GM18505 (cell line): ENCODE results near the gene MT1F.
A peak's percentile ranks its signal among the peaks of the same experiment; 100 is the strongest.

Source experiments
- ATAC-seq: cut with Tn5 transposase; IDR thresholded peaks from one replicate; pipeline ENCODE4 v1.9.1; 2021; ENCODE audit not compliant: unreplicated experiment
- POLR2A ChIP-seq: IDR thresholded peaks from 4 replicates; pipeline ENCODE4 v1.6.1; 2011; ENCODE audit warnings: borderline replicate concordance; ENCODE audit not compliant: insufficient read depth, insufficient read length; ENCODE audit errors: extremely low read depth

The MT1F gene

DNA sequence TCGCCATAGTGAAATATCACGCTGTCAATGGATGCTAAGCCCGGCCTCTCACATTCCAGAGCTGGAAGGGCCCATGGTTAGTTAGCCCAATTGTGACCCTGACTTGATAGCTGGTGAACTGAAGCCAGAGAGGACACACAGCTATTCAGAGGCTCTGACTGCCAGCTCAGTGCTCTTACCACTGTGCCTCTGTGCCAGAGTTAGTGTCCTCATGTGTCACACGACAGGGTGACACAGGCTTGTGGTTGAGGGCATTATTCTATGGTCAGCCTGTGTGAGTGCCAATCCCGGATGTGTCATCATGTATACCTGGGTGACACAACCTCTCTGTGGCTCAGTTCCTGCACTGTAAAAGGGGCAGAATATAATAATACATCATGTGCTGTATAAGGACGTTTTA, 22.1 kb downstream of the MT1F start:
- no peak for ATAC-seq
- no peak for TF ChIP-seq POLR2A

DNA sequence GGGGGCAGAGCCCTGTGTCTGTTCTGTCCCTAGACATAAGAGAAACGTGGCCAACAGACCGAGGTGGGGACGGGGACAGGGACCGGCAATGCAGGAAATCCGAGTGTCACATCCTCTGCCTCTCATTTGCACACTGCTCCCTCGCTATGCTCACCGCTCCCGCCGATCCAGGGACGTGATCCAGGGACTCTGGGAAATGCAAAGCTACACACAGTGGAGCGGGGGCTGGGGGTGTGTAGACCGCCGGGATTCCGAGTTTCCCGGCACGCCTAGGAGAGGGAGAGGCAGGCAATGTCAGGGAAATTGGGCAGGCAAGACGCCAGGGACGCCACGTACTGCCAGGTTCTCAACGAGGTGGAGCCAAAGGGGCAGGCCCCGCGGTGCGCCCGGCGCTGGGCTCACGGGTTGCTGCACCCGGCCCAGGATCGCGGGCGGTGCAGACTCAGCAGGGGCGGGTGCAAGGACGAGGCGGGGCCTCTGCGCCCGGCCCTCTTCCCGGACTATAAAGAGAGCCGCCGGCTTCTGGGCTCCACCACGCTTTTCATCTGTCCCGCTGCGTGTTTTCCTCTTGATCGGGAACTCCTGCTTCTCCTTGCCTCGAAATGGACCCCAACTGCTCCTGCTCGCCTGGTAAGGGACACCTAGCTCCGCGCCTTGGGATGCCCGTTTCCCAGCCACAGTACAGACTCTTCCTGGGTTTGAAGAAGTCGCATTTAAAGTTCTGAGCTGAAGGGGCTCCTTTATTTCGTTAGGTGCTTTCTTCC, 24.4 kb downstream of the MT1F start, which contains the start of gene MT1X:
Gene MT1X, plus strand, starts transcription at position 532 of the 764 bp plus-strand sequence. Its CDS starts 71 bp downstream, at position 603.
- peak; percentile 85 for TF ChIP-seq POLR2A
- peak; percentile 97 for ATAC-seq

DNA sequence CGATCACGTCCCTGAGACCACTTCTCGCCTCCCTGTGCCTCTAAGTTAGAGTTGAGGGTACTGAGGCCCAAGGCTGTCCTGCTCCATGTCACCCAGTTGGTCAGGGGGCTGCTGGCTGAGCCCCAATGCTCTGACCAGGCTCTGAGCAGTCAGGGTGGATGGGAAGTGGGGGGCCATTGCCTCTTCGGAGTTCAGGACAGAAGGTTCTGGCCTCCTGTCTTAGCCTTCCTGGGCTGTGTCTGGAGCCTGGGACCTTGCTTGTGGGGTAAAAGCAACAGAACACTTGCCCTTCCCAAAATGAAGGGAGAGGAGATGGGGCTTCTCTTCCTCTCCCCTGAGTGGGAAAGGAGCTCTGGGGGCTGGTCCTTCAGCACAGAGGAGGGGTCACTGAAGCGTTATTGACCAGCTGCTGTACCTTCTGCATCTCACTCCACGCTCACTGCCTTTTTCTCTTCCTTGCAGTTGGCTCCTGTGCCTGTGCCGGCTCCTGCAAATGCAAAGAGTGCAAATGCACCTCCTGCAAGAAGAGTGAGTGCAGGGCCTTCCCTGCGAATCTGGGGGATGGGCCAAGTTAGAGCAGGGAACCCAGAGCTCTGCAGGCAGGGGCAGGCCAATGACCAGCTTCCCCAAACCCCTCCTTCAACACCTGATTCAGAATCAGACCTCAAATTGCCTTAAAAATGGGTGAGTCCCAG, 25.1 kb downstream of the MT1F start:
- no peak for TF ChIP-seq POLR2A
- peak; percentile 12 for ATAC-seq

DNA sequence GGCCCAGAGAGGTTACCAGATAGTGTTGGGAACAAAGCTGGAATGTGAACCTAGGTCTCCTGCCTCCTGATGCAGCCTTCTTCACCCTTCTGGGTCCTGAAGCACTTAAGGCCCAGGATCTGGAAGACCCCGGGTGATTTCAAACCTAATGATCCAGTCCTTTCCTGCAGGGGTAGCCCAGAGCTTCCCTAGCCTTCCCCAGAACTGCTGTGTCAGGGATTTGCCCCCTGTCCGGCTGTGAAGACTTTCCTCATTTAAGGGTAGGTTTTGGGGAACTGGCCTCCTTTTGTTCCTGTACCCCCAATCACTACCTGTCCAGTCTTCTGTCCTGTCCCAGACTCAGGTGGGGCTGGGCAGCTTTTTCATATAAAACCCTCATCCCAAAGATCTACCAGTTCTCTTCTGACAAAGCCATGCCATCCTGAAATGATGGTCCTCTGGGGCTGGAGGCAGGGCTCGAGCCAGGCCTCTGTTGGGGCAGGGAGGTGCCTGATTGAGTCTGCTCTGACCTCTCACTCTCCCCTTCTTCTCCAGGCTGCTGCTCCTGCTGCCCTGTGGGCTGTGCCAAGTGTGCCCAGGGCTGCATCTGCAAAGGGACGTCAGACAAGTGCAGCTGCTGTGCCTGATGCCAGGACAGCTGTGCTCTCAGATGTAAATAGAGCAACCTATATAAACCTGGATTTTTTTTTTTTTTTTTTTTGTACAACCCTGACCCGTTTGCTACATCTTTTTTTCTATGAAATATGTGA, 25.8 kb downstream of the MT1F start:
- no peak for ATAC-seq
- no peak for TF ChIP-seq POLR2A

DNA sequence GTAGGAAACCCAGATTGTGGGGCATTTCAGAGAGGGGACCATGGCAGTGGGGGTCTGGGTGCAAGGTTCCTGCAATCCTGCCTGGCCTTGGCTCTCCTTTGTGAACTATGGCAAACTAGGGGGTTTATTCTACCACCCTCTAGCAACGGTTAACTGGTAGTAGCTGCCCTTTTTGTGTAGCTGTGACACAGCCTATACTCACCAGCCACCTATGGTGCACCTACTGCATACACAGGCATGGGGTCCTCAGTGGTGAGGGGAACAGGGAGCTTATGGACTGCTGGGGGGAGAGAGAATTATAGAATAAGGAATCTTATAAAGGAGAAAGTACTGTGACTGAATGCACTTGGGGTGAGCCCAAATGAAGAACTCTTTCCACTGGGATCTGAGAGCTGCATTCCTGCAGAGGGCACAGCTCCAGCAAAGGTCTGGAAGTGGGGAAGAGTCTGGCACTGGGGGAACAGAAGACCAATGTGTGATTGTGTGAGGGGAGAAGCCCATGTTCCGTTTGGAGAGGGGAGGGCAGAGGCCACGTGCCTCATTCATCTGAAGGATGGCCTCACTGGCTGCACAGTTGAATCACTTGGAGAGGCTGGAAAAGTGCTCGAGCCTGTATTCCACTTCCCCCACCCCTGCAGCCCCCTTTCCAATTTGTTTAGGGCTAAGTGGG, 26.6 kb downstream of the MT1F start:
- no peak for TF ChIP-seq POLR2A
- no peak for ATAC-seq

DNA sequence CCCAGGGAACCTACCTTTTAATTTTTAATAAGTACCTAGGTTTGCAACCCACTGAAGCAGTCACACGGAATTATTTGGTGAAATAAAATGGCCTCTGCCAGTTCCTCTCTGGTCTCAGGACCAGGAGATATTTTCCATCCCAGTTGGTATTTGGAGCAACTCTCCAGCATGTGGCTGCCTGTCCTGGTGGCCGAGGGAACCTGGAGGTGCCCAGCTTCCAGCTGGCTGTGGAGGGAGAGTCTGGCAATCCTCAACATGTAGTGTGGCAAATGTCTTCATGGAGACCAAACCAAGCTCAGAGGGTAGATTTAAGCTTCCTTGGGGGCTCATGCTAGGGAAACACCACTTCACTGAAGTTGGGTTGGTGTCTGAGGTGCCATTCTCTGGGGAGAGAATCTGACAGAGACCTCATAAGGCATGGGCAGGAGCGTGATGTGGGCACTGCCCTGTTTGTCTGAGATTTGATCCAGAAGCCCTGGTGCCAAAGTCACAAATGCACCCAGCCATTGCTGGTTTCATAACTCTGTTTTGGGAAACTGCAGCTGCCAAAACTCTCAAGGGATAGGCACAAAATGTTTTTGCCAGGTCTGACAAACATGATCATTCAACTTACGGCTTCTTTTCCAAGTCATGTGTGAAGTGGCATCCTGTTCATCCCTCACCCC, 27.3 kb downstream of the MT1F start:
- no peak for TF ChIP-seq POLR2A
- no peak for ATAC-seq

DNA sequence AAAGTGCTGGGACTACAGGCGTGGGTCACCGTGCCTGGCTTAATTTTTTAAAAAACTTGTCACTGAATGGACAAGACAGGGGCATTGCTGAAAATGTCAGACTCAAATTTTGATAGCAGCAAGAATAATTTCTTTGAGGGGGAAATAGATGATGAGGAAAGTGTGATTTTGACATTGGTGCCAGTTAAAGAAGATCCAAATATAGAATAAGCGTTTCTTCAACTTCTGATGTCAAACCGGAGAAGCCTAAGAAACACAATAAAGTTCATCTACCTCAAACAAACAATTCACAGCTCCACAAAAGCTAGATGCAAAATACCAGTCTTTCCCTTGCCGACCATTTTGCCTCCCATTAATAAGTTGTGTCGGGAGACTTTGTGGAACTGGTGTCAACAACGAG, 29.0 kb downstream of the MT1F start:
- TF ChIP-seq POLR2A: no peak
- no peak for ATAC-seq

DNA sequence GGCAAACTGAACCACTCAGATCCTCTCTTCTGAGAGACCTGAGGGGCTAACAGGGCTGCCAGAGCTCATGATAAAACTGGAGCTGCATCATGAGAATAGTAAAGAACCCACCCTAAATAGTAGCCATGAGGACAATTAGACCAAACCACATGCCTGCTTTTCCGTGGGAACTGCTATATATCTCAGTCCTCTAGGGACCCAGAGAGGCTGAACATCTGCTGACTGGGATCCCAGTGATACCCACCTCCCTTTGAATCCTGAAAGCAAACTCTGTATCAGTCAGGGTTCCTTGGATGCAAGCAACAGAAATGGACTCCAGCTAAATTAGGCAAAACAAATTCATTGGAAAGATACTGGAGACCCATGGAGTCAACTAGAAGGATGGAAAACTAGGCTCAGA, 31.0 kb downstream of the MT1F start:
- no peak for ATAC-seq
- TF ChIP-seq POLR2A: no peak

DNA sequence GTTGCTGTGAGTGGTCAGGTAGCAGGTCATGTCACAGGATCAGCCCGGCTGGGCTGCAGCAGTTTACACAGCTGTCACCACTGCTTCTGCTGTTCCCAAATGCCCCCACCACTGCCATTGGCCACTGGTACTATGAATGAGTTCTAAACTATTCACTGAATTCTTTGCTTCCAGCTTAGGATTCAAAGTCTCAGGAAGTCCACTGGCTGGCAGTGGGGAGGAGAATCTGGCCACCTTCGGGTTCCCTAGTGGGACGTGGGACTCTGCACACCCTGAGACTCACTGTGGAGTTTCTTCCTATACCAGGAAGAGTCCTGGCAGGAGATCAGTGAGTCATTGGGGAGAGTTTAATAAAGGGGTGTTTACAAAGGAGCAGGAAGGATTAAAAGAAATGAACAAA, 31.4 kb downstream of the MT1F start:
- no peak for TF ChIP-seq POLR2A
- ATAC-seq: no peak

DNA sequence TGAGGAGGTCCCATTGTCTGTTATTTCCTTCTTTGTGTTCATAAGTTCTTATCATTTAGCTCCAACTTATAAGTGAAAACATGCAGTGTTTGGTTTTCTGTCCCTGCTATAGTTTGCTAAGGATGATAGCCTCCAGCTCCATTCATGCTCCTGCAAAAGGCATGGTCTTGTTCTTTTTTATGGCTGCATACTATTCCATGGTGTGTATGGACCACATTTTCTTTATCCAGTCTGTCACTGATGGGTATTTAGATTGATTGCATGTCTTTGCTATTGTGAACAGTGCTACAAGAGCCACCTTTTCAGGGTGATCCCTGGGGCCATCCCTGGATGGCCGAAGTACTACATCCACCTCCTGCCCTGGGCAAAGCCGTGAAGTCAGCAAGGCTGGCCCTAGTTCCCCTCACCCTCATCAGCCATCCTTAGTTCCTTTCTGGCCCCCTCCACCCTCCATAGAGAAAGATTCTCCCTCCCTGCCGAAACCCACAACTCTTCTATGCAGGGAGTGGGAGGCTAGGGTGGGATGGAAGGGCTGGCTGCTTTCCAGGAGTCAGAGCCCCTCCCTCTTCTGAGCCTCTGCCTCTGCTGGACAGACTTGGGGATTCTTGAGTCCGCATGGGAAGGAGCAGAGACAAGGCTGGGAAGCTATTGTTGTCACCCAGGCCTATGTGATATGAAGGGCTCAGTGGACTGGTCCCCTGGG, 32.8 kb downstream of the MT1F start:
- no peak for ATAC-seq
- no peak for TF ChIP-seq POLR2A

DNA sequence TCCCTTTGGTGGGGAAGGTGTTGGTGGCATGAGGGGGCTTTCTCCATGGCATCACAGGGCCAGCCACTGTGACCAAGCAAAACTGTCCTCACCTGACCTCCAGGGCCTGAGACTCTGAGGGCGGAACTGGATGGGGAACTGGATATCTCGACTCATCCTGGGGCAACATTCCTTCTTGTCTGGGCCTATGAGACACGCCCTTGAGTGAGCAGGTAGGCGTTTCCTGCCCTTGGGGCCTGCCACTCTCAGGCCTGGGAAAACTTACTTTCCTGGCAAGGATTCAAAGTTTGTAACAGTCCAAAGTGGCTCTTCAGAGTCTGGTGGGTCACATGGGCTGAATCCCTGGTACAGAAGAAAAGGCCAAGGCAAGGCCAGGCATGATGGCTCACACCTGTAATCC, 34.1 kb downstream of the MT1F start:
- no peak for TF ChIP-seq POLR2A
- ATAC-seq: no peak

DNA sequence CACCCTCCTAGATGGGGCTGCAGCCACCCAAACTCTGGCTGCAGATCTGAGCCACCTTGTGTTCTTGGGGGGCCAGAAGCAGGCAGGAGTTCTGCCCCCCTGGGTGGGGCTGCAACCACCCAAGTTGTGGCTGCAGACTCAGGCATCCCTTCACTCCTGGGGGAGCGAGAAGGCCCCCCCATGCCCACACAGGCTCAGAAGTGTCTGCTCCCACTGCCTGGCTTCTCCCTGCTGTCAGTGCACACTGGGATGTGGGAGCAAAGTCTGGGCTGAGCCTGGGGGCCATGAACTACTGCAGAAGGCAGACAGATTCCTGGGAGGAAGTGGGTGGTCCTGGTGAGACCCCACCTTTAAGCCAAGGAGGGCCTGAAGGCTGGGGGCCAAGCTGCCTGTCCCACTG, 37.5 kb downstream of the MT1F start:
- no peak for TF ChIP-seq POLR2A
- no peak for ATAC-seq

DNA sequence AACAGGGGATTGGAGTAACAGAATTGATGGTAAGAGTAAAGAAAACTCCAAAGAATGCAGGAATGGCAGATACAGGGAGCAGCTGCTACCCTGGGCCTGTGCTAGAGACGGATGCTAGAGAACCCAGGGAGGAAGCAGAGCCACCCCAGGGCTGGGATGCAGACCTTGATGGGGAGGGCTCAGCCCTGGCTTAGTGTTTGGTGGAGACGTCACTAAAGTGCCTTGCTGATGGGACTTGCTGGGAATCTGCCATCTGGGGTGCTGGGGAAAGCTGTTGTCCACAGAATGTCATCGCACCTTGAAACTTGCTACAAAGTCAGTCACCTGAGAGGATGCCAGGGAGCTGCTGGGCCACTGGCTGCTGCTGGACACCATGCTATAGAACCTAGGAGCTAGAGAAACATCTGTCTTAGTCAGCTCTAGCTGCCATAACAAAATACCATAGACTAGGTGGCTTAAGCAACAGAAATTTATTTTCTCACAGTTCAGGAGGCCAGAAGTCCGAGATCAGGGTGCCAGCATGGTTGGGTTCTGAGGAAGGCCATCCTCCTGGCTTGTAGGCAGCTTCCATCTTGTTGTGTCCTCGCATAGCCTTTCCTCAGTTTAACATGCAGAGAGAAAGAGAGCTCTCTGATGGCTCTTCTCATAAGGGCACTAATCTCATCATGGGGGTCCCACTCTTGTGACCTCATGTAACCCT, 39.8 kb downstream of the MT1F start:
- TF ChIP-seq POLR2A: no peak
- no peak for ATAC-seq
